HCT116 (cell line): ENCODE measurements around the gene SPCS2. TPM values are rescaled to one million over a fixed set of nuclear protein-coding genes. Genes with fewer than 3 reads are reported as not detected.

Experiments
- ATAC-seq: fragments of 200-7000 bp; cut with Tn5 transposase; 2 replicates; pipeline ENCODE4 v1.9.1; 2020; ENCODE audit warnings: mild to moderate bottlenecking, moderate library complexity
- BruUV-seq: library from RNA; stranded (reverse); fragments of 400-500 nt; replicated peaks from 2 replicates; lab custom pipeline; 2021; lab: Mats Ljungman, UMichigan
- CTCF ChIA-PET: fragments of 300-600 bp; sonication (Branson Sonifier 250); formaldehyde crosslinking; loops from one replicate; lab custom pipeline; 2021; ENCODE audit warnings: antibody characterized with exemption; lab: Charles Lee
- POLR2A ChIA-PET: fragments of 300-600, 350-600 bp; sonication (Branson Sonifier 250); formaldehyde crosslinking; loops from one replicate; lab custom pipeline; 2021; ENCODE audit warnings: antibody characterized with exemption; lab: Charles Lee
- RAD21 ChIA-PET, 2 experiments: fragments of 300-600 bp; sonication (Branson Sonifier 250); formaldehyde crosslinking; loops; one replicate each; lab custom pipeline; 2023; ENCODE audit warnings: low total read pairs in 2 of 2; ENCODE audit not compliant: uncharacterized antibody in 2 of 2, unreplicated experiment in 2 of 2, low non-redundant PET in 1 of 2; lab: Charles Lee
- DNase-seq: peaks from one replicate; pipeline ENCODE4 v3.0.0-alpha.2; 2010; ENCODE audit warnings: low read depth, low spot score
- H2AFZ ChIP-seq: fragments of 200-600 bp; shearing (Covaris generic), sonication (generic); 2 replicates; pipeline ENCODE4 v1.6.1; 2017; ENCODE audit warnings: low read depth, mixed run types, mixed read lengths, antibody characterized with exemption, low read length; ENCODE audit not compliant: poor library complexity, severe bottlenecking
- H3K27ac ChIP-seq: 2 replicates; pipeline ENCODE4 v1.5.1; 2012; ENCODE audit warnings: low read depth, low read length
- H3K27me3 ChIP-seq: fragments of 200-600 bp; sonication (generic); 2 replicates; pipeline ENCODE4 v1.6.1; 2016; ENCODE audit warnings: mixed run types, low read length, mixed read lengths; ENCODE audit not compliant: insufficient read depth
- H3K36me3 ChIP-seq, 2 experiments: fragments of 200-500 bp in 1 of 2; fragments of 200-600 bp in 1 of 2; sonication (Bioruptor generic) in 1 of 2; sonication (generic) in 1 of 2; 2 replicates each; pipeline versions ENCODE4 v1.5.1 to v1.6.1; 2014 to 2016; ENCODE audit warnings: low read length in 2 of 2, inconsistent platforms in 1 of 2, mixed read lengths in 1 of 2, mixed run types in 1 of 2; ENCODE audit not compliant: insufficient read depth in 2 of 2, control insufficient read depth in 1 of 2
- H3K4me1 ChIP-seq, 2 experiments: fragments of 200-600 bp in 1 of 2; sonication (generic) in 1 of 2; 2 replicates each; pipeline versions ENCODE4 v1.5.1 to v1.6.1; 2012 to 2017; ENCODE audit warnings: low read length in 2 of 2, inconsistent platforms in 1 of 2, mild to moderate bottlenecking in 1 of 2, mixed read lengths in 1 of 2, mixed run types in 1 of 2, moderate library complexity in 1 of 2; ENCODE audit not compliant: insufficient read depth in 2 of 2, control insufficient read depth in 1 of 2
- H3K4me2 ChIP-seq: fragments of 200-600 bp; sonication (generic); 2 replicates; pipeline ENCODE4 v1.6.1; 2017; ENCODE audit warnings: mixed run types, low read length, mixed read lengths
- H3K4me3 ChIP-seq, 2 experiments: fragments of 200-600 bp in 1 of 2; sonication (generic) in 1 of 2; replicated peaks in 1 of 2; 2 replicates each; pipeline ENCODE4 v1.5.1; 2011 to 2016; ENCODE audit warnings: low read length in 2 of 2, control low read depth in 1 of 2, low read depth in 1 of 2, mild to moderate bottlenecking in 1 of 2, mixed read lengths in 1 of 2, mixed run types in 1 of 2
- H3K79me2 ChIP-seq: fragments of 200-600 bp; sonication (generic); 2 replicates; pipeline ENCODE4 v1.6.1; 2017; ENCODE audit warnings: mild to moderate bottlenecking, mixed run types, low read length, moderate library complexity, mixed read lengths; ENCODE audit not compliant: insufficient read depth
- H3K9ac ChIP-seq: fragments of 200-600 bp; sonication (generic); 2 replicates; pipeline ENCODE4 v1.6.1; 2016; ENCODE audit warnings: low read length, mixed read lengths
- H3K9me2 ChIP-seq: fragments of 200-600 bp; sonication (generic), shearing (Covaris generic); 2 replicates; pipeline ENCODE4 v1.6.1; 2017; ENCODE audit warnings: mixed run types, mild to moderate bottlenecking, moderate library complexity; ENCODE audit not compliant: insufficient read depth
- H3K9me3 ChIP-seq, 2 experiments: fragments of 200-500 bp in 1 of 2; fragments of 200-600 bp in 1 of 2; sonication (Bioruptor generic) in 1 of 2; sonication (generic) in 1 of 2; 2 replicates each; pipeline ENCODE4 v1.6.1; 2014 to 2017; ENCODE audit warnings: low read length in 2 of 2, mixed read lengths in 2 of 2, inconsistent platforms in 1 of 2, low read depth in 1 of 2, mild to moderate bottlenecking in 1 of 2, mixed run types in 1 of 2, moderate library complexity in 1 of 2; ENCODE audit not compliant: control insufficient read depth in 1 of 2, insufficient read depth in 1 of 2
- H4K20me1 ChIP-seq: fragments of 200-600 bp; sonication (generic), shearing (Covaris generic); 2 replicates; pipeline ENCODE4 v1.6.1; 2017; ENCODE audit warnings: mixed run types, mild to moderate bottlenecking, moderate library complexity; ENCODE audit not compliant: insufficient read depth
- ATF3 ChIP-seq: IDR thresholded peaks from 2 replicates; pipeline ENCODE4 v1.6.1; 2012
- ELF1 ChIP-seq: IDR thresholded peaks from 2 replicates; pipeline ENCODE4 v1.6.1; 2012; ENCODE audit warnings: low read depth, borderline replicate concordance
- EZH2phosphoT487 ChIP-seq: fragments of 200-600 bp; IDR thresholded peaks from 2 replicates; pipeline ENCODE4 v1.6.1; 2018; ENCODE audit warnings: antibody characterized with exemption, borderline replicate concordance
- FOSL1 ChIP-seq: IDR thresholded peaks from 2 replicates; pipeline ENCODE4 v1.6.1; 2012; ENCODE audit warnings: low read depth
- JUND ChIP-seq: IDR thresholded peaks from 2 replicates; pipeline ENCODE4 v1.6.1; 2012
- POLR2A ChIP-seq: IDR thresholded peaks from 2 replicates; pipeline ENCODE4 v1.7.0; 2011; ENCODE audit warnings: borderline replicate concordance; ENCODE audit not compliant: insufficient read depth, insufficient read length; ENCODE audit errors: extremely low read depth
- POLR2AphosphoS5 ChIP-seq: IDR thresholded peaks from 2 replicates; pipeline ENCODE4 v1.6.1; 2011; ENCODE audit warnings: mild to moderate bottlenecking, low read depth, low read length, moderate library complexity
- SIN3A ChIP-seq: IDR thresholded peaks from 2 replicates; pipeline ENCODE4 v1.6.1; 2012; ENCODE audit warnings: low read depth
- SRF ChIP-seq: IDR thresholded peaks from 2 replicates; pipeline ENCODE4 v1.6.1; 2012; ENCODE audit warnings: low read depth
- ZFX ChIP-seq: fragments of 450-650 bp; IDR thresholded peaks from 2 replicates; pipeline ENCODE4 v1.6.1; 2017
- ZNF274 ChIP-seq: fragments of 200-500 bp; sonication (Bioruptor generic); IDR thresholded peaks from 2 replicates; pipeline ENCODE4 v1.6.1; 2014; ENCODE audit warnings: mild to moderate bottlenecking, low read depth, low read length, inconsistent platforms
- intact Hi-C: fragments of 100-400 bp; cut with micrococcal nuclease; formaldehyde crosslinking; loops from 2 replicates; pipeline ENCODE4 v1.10.0; 2022
- total RNA-seq: library from RNA; stranded (reverse); gene quantifications from one replicate; pipeline ENCODE4 v1.2.1, GENCODE V29; 2021; ENCODE audit not compliant: unreplicated experiment
- TF ChIP-seq, protein P1 (sequence below): IDR thresholded peaks from 2 replicates; pipeline ENCODE4 v1.6.1; 2012
- TF ChIP-seq, protein P2 (sequence below): IDR thresholded peaks from 2 replicates; pipeline ENCODE4 v1.6.1; 2012; ENCODE audit warnings: low read depth

Gene SPCS2
- total RNA-seq, 1 experiment from 2014 or later = 133 TPM

DNA sequence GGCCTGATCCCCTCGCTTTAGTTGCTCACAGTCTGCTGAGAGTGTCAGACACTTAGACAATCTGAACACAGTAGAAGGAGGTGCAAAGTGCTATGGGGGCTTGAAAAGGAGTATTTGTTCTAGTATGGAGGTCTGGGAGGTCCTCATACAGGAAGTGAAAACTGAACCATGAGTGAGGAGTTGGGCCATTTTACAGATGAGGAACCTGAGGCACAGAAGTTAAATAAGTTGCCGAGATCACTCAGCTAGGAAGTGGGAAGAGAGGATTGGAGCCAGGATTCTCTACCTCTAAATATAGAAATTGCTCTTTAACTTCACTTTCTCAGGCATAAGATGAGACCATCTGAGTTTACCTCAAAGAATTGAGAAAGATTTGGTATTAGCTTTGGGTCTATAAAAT is 35.7 kb downstream of the SPCS2 start:
- no peak overlapping the region for H3K4me3 ChIP-seq
- no peak overlapping the region for H3K4me2 ChIP-seq
- no peaks in the 10 kb centered on the region for H3K9me3 ChIP-seq
- no peaks in the 10 kb centered on the region for H3K9me2 ChIP-seq
- H3K36me3 ChIP-seq = no peaks in the 10 kb centered on the region
- POLR2A ChIA-PET = no interaction called here
- H3K9ac ChIP-seq = no peak overlapping the region
- no peak overlapping the region for H3K27ac ChIP-seq
- no peaks in the 10 kb centered on the region for H3K27me3 ChIP-seq
- ATAC-seq (no peak), DNase-seq (no peak)
- intact Hi-C loops = no loop called here
- peaks cover 8% of the 10 kb centered on the region for H3K79me2 ChIP-seq
- BruUV-seq = no TSS peak
- TF ChIP-seq JUND = no peak
- TF ChIP-seq POLR2AphosphoS5 = no peak
- TF ChIP-seq POLR2A = no peak
- no peak for TF ChIP-seq ATF3
- TF ChIP-seq SIN3A = no peak
- TF ChIP-seq SRF = no peak
- no peak for TF ChIP-seq EZH2phosphoT487
- TF ChIP-seq, protein P1, sequence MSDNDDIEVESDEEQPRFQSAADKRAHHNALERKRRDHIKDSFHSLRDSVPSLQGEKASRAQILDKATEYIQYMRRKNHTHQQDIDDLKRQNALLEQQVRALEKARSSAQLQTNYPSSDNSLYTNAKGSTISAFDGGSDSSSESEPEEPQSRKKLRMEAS = no peak
- no peak for TF ChIP-seq ELF1
- TF ChIP-seq ZFX = no peak
- TF ChIP-seq FOSL1 = no peak
- TF ChIP-seq, protein P2, sequence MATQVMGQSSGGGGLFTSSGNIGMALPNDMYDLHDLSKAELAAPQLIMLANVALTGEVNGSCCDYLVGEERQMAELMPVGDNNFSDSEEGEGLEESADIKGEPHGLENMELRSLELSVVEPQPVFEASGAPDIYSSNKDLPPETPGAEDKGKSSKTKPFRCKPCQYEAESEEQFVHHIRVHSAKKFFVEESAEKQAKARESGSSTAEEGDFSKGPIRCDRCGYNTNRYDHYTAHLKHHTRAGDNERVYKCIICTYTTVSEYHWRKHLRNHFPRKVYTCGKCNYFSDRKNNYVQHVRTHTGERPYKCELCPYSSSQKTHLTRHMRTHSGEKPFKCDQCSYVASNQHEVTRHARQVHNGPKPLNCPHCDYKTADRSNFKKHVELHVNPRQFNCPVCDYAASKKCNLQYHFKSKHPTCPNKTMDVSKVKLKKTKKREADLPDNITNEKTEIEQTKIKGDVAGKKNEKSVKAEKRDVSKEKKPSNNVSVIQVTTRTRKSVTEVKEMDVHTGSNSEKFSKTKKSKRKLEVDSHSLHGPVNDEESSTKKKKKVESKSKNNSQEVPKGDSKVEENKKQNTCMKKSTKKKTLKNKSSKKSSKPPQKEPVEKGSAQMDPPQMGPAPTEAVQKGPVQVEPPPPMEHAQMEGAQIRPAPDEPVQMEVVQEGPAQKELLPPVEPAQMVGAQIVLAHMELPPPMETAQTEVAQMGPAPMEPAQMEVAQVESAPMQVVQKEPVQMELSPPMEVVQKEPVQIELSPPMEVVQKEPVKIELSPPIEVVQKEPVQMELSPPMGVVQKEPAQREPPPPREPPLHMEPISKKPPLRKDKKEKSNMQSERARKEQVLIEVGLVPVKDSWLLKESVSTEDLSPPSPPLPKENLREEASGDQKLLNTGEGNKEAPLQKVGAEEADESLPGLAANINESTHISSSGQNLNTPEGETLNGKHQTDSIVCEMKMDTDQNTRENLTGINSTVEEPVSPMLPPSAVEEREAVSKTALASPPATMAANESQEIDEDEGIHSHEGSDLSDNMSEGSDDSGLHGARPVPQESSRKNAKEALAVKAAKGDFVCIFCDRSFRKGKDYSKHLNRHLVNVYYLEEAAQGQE = no peak
- TF ChIP-seq ZNF274 = no peak
- H3K4me1 ChIP-seq = peaks cover 0 to 8% of the 10 kb centered on the region in 2 experiments; a peak in 1 of 4 replicates
- RAD21 ChIA-PET = no interaction called here
- CTCF ChIA-PET = no interaction called here
- H4K20me1 ChIP-seq = no peaks in the 10 kb centered on the region
- no peak overlapping the region for H2AFZ ChIP-seq
